ENCODE results near the gene TSKS. TPM values are rescaled to one million over a fixed set of nuclear protein-coding genes. Genes with fewer than 3 reads are reported as not detected.

TSKS gene
- total and polyA plus RNA-seq, 2 of the 13 experiments (the other 11 are each of a cell fraction or from before 2014, with no cell fraction given): 0.03 TPM; not detected in 1

DNA sequence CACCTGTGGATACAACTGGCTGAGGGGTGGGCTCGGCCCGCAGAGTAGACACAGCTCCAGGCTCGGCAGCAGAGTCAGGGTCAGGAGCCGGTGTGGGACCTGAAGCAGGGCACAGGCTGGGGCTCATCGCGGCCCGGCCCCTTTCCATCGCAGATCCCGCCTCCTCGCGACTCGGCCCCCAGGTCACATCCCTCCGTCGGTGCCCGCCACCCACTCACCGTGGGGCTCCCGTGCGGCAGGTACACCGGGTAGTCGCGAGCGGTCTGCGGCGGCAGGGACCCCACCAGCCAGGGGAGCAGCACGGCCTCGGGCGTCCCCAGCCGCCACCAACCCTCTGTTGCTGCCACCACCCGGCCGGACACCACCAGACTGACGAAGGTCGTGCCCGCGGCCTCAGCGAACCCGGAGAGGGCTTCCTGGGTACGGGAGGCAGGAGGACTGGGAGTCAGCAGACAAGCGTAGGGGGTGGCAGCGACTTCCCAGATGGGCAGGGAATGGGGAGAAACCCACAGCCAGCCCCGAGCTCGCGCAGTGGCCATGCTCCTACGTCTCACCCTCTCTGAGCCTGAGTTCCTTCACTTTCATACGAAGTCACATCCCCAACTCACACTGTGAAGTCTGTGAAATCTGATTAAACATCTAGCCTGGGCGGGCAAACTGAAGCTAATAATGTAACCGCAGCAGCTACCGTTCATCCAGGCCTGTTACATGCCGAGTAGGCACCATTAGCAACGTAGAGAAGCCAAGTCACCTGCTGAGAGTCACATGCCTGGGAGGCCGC lies 46.2 kb upstream of the TSKS start (continued):
- TF ChIP-seq ZNF263 (CRISPR knock-in tag; IDR thresholded peaks at IDR 0.05) (no peak), SIN3B (IDR thresholded peaks at IDR 0.05; ENCODE audit: low read length) (no peak), ZNF552 (CRISPR knock-in tag; IDR thresholded peaks at IDR 0.05; ENCODE audit: borderline replicate concordance) (no peak), SRSF4 (IDR thresholded peaks at IDR 0.05; ENCODE audit: low read depth, low read length, poor library complexity, severe bottlenecking) (no peak)
- TF ChIP-seq, protein P1, sequence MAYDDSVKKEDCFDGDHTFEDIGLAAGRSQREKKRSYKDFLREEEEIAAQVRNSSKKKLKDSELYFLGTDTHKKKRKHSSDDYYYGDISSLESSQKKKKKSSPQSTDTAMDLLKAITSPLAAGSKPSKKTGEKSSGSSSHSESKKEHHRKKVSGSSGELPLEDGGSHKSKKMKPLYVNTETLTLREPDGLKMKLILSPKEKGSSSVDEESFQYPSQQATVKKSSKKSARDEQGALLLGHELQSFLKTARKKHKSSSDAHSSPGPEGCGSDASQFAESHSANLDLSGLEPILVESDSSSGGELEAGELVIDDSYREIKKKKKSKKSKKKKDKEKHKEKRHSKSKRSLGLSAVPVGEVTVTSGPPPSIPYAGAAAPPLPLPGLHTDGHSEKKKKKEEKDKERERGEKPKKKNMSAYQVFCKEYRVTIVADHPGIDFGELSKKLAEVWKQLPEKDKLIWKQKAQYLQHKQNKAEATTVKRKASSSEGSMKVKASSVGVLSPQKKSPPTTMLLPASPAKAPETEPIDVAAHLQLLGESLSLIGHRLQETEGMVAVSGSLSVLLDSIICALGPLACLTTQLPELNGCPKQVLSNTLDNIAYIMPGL (CRISPR knock-in tag; IDR thresholded peaks at IDR 0.05; ENCODE audit: borderline replicate concordance in 1 of 2, low read depth in 1 of 2): peak; percentile 66 to 86; a peak in 3 of 4 replicates
- TF ChIP-seq, protein P2, sequence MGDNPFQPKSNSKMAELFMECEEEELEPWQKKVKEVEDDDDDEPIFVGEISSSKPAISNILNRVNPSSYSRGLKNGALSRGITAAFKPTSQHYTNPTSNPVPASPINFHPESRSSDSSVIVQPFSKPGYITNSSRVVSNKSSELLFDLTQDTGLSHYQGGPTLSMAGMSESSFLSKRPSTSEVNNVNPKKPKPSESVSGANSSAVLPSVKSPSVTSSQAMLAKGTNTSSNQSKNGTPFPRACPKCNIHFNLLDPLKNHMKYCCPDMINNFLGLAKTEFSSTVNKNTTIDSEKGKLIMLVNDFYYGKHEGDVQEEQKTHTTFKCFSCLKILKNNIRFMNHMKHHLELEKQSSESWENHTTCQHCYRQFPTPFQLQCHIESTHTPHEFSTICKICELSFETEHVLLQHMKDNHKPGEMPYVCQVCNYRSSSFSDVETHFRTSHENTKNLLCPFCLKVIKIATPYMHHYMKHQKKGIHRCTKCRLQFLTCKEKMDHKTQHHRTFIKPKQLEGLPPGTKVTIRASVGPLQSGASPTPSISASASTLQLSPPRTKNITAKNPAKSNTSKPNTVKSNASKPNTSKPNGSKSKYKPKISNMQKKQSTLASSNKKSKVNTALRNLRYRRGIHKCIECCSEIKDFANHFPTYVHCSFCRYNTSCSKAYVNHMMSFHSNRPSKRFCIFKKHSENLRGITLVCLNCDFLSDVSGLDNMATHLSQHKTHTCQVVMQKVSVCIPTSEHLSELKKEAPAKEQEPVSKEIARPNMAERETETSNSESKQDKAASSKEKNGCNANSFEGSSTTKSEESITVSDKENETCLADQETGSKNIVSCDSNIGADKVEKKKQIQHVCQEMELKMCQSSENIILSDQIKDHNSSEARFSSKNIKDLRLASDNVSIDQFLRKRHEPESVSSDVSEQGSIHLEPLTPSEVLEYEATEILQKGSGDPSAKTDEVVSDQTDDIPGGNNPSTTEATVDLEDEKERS (CRISPR knock-in tag; IDR thresholded peaks at IDR 0.05): no peak
- TF ChIP-seq, protein P3, sequence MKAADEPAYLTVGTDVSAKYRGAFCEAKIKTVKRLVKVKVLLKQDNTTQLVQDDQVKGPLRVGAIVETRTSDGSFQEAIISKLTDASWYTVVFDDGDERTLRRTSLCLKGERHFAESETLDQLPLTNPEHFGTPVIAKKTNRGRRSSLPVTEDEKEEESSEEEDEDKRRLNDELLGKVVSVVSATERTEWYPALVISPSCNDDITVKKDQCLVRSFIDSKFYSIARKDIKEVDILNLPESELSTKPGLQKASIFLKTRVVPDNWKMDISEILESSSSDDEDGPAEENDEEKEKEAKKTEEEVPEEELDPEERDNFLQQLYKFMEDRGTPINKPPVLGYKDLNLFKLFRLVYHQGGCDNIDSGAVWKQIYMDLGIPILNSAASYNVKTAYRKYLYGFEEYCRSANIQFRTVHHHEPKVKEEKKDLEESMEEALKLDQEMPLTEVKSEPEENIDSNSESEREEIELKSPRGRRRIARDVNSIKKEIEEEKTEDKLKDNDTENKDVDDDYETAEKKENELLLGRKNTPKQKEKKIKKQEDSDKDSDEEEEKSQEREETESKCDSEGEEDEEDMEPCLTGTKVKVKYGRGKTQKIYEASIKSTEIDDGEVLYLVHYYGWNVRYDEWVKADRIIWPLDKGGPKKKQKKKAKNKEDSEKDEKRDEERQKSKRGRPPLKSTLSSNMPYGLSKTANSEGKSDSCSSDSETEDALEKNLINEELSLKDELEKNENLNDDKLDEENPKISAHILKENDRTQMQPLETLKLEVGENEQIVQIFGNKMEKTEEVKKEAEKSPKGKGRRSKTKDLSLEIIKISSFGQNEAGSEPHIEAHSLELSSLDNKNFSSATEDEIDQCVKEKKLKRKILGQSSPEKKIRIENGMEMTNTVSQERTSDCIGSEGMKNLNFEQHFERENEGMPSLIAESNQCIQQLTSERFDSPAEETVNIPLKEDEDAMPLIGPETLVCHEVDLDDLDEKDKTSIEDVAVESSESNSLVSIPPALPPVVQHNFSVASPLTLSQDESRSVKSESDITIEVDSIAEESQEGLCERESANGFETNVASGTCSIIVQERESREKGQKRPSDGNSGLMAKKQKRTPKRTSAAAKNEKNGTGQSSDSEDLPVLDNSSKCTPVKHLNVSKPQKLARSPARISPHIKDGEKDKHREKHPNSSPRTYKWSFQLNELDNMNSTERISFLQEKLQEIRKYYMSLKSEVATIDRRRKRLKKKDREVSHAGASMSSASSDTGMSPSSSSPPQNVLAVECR (CRISPR knock-in tag; IDR thresholded peaks at IDR 0.05; ENCODE audit: borderline replicate concordance): peak; percentile 77
